DMS79 treated with DMSO at 0.1 percent for 48 hours (cell line): ENCODE data around the gene CCDC190.
"Not testable (repeated sequence)": the region's sequence is repeated elsewhere in the genome, so short reads cannot be mapped to it uniquely, and the experiment has no call there.

Experiments used
- DNase-seq: peaks from one replicate; lab custom pipeline; 2025; lab: John Stamatoyannopoulos, UW

Gene CCDC190

DNA sequence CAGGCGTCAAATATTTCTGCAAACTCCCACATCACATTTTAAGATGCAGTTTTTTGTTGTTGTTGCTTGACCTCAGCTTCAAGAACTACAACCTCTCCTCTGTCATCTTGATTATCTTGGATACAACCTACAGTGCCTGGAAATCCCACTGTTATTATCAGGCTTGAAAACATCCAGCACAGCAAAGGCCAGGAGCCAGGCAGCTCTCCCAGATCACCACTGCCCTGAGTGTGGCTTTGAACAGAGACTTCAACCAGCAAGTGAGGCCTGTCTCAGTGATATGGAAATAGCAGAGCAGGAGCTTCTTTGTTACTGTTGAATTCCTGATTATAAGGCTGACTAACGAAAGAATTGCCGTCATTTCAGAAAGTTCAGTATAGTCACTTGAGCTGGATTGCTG lies 28.5 kb downstream of the CCDC190 start:
- no peak for DNase-seq

DNA sequence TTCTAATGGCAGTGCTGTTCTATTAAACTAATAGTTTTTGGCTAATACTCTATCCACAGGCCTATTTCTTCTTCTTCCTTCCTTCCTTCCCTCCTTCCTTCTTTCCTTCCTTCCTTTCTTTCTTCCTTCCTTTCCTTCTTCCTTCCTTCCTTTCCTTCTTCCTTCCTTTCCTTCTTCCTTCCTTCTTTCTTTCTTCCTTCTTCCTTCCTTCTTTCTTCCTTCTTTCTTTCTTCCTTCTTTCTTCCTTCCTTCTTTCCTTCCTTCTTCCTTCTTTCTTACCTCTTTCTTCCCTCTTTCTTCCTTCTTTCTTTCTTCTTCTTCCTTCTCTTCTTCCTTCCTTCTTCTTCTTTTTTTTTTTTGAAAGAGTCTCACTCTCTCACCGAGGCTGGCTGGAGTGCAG lies 31.7 kb downstream of the CCDC190 start:
- DNase-seq, result no peak

DNA sequence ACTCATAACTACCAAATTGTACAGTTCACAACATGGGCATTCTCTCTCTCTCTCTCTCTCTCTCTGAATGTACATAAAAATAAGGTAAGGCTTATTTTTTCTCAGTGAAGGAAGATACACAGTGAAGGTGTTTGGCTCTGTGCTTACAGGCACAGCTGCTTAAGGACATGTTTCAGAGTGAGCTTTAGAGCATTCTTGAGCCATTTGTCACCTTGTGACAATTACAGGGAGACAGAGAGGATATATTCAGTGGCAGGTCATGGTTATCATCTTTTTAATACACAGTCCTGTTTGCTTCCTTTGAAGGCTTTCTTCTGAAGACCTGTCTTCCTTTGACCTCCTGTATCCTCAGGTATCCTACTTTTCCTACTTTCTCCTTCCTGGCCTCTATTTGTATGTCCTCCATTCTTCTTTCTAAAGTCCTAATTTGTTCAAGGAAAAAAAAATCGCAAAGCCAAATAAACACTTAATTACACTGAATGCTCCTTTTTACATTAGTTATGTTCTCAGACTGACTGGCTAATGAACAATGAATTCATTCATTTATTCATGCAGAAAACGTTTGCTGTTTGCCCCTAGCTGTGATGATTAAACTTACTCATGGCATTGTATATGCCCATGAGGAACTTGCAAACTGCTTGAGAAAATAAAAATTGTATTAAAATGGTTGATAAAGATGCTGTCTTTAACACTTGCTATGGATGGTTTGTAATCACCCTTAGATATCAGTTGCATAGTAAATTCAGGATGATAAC lies 37.0 kb downstream of the CCDC190 start:
- no peak for DNase-seq

DNA sequence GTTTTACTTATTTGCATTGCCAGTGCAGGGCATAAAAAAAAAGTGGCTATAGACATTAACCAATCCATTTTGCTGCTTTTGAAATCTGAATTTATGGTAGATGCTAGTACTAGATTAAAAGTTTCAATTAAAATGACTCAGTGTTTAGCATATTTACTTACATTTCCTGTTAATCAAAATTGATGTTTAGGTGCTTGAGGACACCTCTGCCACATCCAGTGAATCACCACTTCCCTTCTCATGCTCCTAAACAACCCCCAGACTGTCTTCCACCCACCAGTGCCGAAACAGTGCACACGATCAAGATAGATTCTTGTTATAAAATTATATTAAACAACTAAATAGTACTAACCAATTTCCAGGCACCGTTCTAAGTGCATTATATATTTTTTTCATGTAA lies 37.7 kb downstream of the CCDC190 start:
- DNase-seq, result no peak

DNA sequence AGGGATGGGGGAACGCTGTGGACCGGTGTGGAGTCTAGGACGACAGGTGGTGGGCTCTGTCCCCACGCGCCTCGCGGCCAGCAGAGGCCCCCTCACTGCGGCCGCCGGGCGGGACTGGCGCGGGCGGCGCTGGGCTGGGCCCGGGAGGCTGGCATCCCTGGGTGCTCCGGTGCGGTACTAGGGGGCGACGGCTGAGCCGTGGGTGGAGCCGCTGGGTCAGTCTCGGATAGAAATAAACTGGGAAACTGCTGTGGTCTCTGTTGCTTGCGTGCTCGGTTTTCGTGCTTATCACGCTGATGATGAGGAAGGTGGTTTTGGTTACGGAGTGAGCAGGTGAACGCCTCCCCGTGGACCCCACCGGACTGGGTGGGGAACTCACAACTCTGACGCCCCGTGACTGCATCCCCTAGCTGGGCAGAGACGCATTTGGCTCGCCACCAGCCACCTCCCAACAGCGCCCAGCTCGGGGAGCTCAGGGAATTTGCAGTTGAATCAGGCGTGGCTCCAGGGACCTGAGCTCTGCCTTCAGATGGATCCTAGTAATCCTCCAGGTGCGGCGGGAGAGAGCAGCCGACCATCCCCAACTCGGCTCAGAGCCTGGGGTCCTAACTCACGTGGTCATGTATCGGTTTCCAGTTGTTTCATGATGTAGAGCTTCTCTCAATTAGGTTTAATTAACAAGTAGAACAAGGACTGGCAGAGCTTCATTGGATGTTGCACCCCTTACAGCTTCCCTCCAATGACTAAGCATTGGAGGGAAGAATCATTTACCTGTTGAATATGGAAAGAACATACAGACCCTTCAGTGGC lies 38.4 kb downstream of the CCDC190 start:
- peak; percentile 22 for DNase-seq

DNA sequence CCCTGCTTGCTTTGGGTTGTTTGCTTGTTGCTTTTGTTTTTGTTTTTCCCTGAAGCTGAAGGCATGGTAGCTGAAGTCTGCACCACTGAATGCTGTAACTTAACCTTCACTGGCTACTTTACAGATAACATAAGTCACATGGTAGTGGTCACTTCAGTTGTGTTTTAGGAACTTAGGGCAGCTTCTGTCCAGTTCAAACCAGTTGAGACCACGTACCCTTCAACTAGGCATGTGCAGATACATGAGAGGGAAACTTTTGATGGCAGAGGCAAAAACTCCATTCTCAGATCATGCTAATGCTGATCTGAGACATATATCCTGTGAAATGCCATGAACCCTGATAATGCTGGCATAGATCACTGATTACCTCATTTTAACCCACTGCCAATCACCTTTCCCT lies 42.3 kb downstream of the CCDC190 start:
- DNase-seq, result not testable (repeated sequence)

DNA sequence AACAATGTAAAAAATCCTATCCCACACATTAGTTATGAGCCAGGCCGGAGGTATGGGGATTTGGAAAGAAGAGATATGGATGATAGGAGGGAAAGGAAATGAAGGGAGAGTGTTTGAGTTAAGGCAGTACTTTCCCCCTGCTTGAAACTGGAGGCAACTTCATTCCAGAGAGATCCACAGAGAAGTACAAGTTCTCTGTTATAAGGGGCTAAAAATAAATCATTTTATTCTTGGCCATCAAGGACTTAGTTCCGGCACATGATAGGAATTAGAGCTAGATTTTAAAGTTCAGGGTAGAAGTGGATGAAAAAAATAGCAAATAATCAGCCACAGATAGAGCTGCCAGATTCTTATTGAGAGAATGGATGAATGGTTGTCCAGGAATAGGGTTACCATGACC lies 42.8 kb downstream of the CCDC190 start:
- not testable (repeated sequence) for DNase-seq

DNA sequence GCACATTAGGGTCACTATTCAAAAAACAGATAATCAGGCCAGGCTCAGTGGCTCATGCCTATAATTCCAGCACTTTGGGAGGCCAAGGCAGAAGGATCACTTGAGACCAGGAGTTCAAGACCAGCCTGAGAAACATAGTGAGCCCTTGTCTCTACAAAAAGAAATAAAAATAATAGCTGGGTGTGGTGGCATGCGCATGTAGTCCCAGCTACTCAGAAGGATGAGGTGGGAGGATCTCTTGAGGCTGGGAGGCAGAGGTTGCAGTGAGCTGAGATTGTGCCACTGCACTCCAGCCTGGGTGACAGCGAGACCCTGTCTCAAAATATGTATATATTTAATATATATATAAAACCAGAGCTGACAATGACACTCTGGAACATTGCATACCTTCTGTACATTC lies 48.6 kb downstream of the CCDC190 start:
- DNase-seq, result not testable (repeated sequence)

DNA sequence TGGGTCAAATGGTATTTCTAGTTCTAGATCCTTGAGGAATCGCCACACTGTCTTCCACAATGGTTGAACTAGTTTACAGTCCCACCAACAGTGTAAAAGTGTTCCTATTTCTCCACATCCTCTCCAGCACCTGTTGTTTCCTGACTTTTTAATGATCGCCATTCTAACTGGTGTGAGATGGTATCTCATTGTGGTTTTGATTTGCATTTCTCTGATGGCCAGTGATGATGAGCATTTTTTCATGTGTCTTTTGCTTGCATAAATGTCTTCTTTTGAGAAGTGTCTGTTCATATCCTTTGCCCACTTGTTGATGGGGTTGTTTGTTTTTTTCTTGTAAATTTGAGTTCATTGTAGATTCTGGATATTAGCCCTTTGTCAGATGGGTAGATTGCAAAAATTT lies 53.5 kb downstream of the CCDC190 start:
- DNase-seq, result not testable (repeated sequence)
